Smooth muscle cell (in vitro differentiated cells): ENCODE measurements around the gene EPHA4. TPM values are rescaled to one million over a fixed set of nuclear protein-coding genes. Genes with fewer than 3 reads are reported as not detected.

Experiments
- DNase-seq: peaks from one replicate; lab custom pipeline; 2025; ENCODE audit not compliant: unreplicated experiment; lab: John Stamatoyannopoulos, UW
- H2AFZ ChIP-seq: fragments of 200-600 bp; sonication (generic); 2 replicates; pipeline ENCODE4 v1.6.0; 2016; ENCODE audit warnings: antibody characterized with exemption, low read depth, mild to moderate bottlenecking
- H3F3A ChIP-seq: fragments of 200-600 bp; sonication (generic); 2 replicates; pipeline ENCODE4 v1.6.0; 2017; ENCODE audit warnings: antibody characterized with exemption, low read depth
- H3K27ac ChIP-seq: fragments of 200-600 bp; sonication (generic); 2 replicates; pipeline ENCODE4 v1.5.1; 2016; ENCODE audit warnings: low read depth, mild to moderate bottlenecking
- H3K27me3 ChIP-seq: fragments of 200-600 bp; sonication (generic); 2 replicates; pipeline ENCODE4 v1.6.1; 2016; ENCODE audit warnings: low read depth, mild to moderate bottlenecking
- H3K36me3 ChIP-seq: fragments of 200-600 bp; sonication (generic); 2 replicates; pipeline ENCODE4 v1.5.1; 2016; ENCODE audit warnings: low read depth
- H3K4me1 ChIP-seq: fragments of 200-600 bp; sonication (generic); 2 replicates; pipeline ENCODE4 v1.5.1; 2016; ENCODE audit warnings: low read depth
- H3K4me2 ChIP-seq: fragments of 200-600 bp; sonication (generic); 2 replicates; pipeline ENCODE4 v1.6.0; 2016; ENCODE audit warnings: mild to moderate bottlenecking
- H3K4me3 ChIP-seq: fragments of 200-600 bp; sonication (generic); 2 replicates; pipeline ENCODE4 v1.5.1; 2016; ENCODE audit warnings: mild to moderate bottlenecking
- H3K79me2 ChIP-seq: fragments of 200-600 bp; sonication (generic); 2 replicates; pipeline ENCODE4 v1.6.0; 2016; ENCODE audit warnings: low read depth, mild to moderate bottlenecking
- H3K9ac ChIP-seq: fragments of 200-600 bp; sonication (generic); 2 replicates; pipeline ENCODE4 v1.6.0; 2016; ENCODE audit warnings: low read depth
- H3K9me3 ChIP-seq: fragments of 200-600 bp; sonication (generic); replicated peaks from 2 replicates; pipeline ENCODE4 v1.5.1; 2016; ENCODE audit warnings: low read depth
- H4K20me1 ChIP-seq: fragments of 200-600 bp; sonication (generic); 2 replicates; pipeline ENCODE4 v1.6.0; 2016; ENCODE audit warnings: low read depth
- WGBS: methylation state at CpG from one replicate; pipeline ENCODE4 v1.1.7; 2016; ENCODE audit warnings: low lambda C conversion rate; 5-methylcytosine and 5-hydroxymethylcytosine counted together
- polyA plus RNA-seq: library from polyadenylated mRNA; unstranded; fragments of >200 nt; fragmentation: Nextera tagmentation; extraction: Ambion mirVana; gene quantifications from 2 replicates; pipeline ENCODE4 v1.2.1, GENCODE V29; 2016
- total RNA-seq: library from RNA; depleted of rRNA; stranded (reverse); fragments of >200 nt; gene quantifications from 2 replicates; pipeline ENCODE4 v1.2.3, GENCODE V29; 2014
- TF ChIP-seq, protein P1 (sequence below): fragments of 200-600 bp; sonication (generic); IDR thresholded peaks from 2 replicates; pipeline ENCODE4 v1.5.1; 2017; ENCODE audit warnings: borderline replicate concordance, mild to moderate bottlenecking, antibody characterized with exemption; ENCODE audit not compliant: insufficient read depth, poor library complexity, severe bottlenecking

Gene EPHA4
- total and polyA plus RNA-seq, 2 experiments from 2014 or later: 2.8 to 48.3 TPM

DNA sequence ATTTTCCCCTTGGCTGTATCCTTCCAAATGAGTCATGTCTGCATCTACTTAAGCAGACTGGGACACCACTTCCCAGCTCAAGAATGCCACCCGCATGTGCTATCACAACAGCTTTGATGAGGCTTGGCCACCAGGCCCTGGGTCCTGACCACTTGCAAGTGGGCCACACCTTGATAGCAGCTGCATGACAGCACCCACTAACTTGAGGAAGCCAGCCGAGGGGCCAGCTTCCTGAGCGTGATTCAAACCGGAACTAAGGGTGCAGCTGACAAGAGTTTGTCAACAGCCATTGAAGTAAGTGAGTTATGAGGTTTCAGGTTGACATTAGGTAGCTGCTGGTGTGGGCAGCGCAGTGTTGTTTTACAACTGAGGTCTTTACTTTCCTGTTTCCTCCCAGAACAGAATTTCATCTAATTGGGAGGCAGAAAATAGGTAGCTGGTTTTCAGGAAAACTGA lies 54.4 kb downstream of the EPHA4 start:
- H3K9ac ChIP-seq: peak overlapping the region; percentile 80
- 40% methylated on average over 5 of the region's 5 CpGs for WGBS
- H3F3A ChIP-seq: peaks cover 8% of the 10 kb centered on the region
- H3K9me3 ChIP-seq: no peaks in the 10 kb centered on the region
- H3K79me2 ChIP-seq: no peaks in the 10 kb centered on the region
- no peak for DNase-seq
- no peak overlapping the region for H2AFZ ChIP-seq
- H3K27ac ChIP-seq: peak overlapping the region; percentile 96
- no peaks in the 10 kb centered on the region for H4K20me1 ChIP-seq
- peaks cover 36% of the 10 kb centered on the region for H3K4me1 ChIP-seq
- H3K27me3 ChIP-seq: peaks cover 3% of the 10 kb centered on the region
- H3K36me3 ChIP-seq: no peaks in the 10 kb centered on the region
- no peak overlapping the region for H3K4me3 ChIP-seq
- TF ChIP-seq, protein P1, sequence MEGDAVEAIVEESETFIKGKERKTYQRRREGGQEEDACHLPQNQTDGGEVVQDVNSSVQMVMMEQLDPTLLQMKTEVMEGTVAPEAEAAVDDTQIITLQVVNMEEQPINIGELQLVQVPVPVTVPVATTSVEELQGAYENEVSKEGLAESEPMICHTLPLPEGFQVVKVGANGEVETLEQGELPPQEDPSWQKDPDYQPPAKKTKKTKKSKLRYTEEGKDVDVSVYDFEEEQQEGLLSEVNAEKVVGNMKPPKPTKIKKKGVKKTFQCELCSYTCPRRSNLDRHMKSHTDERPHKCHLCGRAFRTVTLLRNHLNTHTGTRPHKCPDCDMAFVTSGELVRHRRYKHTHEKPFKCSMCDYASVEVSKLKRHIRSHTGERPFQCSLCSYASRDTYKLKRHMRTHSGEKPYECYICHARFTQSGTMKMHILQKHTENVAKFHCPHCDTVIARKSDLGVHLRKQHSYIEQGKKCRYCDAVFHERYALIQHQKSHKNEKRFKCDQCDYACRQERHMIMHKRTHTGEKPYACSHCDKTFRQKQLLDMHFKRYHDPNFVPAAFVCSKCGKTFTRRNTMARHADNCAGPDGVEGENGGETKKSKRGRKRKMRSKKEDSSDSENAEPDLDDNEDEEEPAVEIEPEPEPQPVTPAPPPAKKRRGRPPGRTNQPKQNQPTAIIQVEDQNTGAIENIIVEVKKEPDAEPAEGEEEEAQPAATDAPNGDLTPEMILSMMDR: no peak
- peak overlapping the region; percentile 71 for H3K4me2 ChIP-seq

DNA sequence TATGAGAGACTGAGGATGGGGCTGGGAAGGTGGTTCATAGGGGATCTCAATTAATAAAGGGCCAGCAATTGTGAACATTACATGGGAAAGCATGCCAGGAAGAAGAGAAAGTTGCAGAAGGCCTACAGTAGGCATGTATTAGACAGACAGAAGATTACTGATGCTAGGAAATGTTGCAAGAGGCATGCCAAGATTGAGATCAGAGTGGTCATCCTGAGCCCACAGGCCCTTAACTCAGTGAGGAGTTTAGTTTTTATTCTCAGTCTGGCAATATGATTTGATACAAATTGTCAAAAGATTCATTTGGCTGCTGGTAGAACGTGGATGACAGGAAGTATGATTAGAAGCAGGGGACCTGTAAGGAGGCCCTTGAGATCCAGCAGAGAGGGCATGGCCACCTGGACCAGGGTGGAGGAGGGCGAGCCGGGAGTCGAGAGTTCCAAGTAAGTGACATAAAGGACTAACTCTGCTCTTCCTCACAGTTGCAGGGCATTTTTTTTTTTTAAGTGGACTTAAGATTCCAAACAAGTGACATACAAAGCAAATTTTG lies 54.9 kb downstream of the EPHA4 start:
- Histone ChIP-seq H3K36me3 (no peaks in the 10 kb centered on the region), H3K27ac (peak overlapping the region; percentile 96), H3K9me3 (no peaks in the 10 kb centered on the region), H3F3A (peaks cover 8% of the 10 kb centered on the region), H3K27me3 (peaks cover 3% of the 10 kb centered on the region), H3K4me3 (no peak overlapping the region), H3K4me1 (peaks cover 36% of the 10 kb centered on the region), H3K79me2 (no peaks in the 10 kb centered on the region), H3K9ac (peak overlapping the region; percentile 58), H4K20me1 (no peaks in the 10 kb centered on the region), H2AFZ (no peak overlapping the region), H3K4me2 (peak overlapping the region; percentile 62)
- TF ChIP-seq, protein P1: no peak
- no peak for DNase-seq
- 28% methylated on average over 4 of the region's 4 CpGs for WGBS

DNA sequence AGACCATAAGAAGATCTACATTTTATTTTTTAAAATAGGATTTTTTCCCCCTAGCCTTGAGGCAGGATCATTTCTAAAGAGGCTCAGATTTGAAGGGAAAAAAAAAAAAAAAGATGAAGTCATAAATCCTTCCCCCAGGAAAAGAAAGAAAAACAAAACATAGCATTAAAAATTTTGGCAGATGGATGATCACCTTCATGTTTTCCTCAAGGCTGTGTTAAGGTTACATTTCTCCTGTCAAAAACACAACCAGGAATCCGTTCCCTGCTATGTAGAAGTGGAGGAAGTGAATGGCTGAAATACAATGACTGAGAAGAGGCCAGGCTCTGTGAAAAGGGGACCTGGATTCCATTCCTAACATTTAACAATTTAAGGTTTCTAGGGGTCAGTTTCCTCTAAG lies 56.2 kb downstream of the EPHA4 start:
- H2AFZ ChIP-seq: no peak overlapping the region
- H3K9ac ChIP-seq: no peak overlapping the region
- WGBS: 93% methylated on average over 1 of the region's 1 CpG
- no peaks in the 10 kb centered on the region for H3K79me2 ChIP-seq
- no peaks in the 10 kb centered on the region for H3K9me3 ChIP-seq
- H3K36me3 ChIP-seq: no peaks in the 10 kb centered on the region
- peaks cover 36% of the 10 kb centered on the region for H3K4me1 ChIP-seq
- H3F3A ChIP-seq: peaks cover 8% of the 10 kb centered on the region
- H3K27ac ChIP-seq: no peak overlapping the region
- TF ChIP-seq, protein P1: no peak
- H4K20me1 ChIP-seq: no peaks in the 10 kb centered on the region
- H3K4me2 ChIP-seq: no peak overlapping the region
- no peak overlapping the region for H3K4me3 ChIP-seq
- H3K27me3 ChIP-seq: peaks cover 6% of the 10 kb centered on the region
- no peak for DNase-seq
